OCI-LY7 (cell line): ENCODE results near the gene EIF1B.

ENCODE experiments used
- EZH2phosphoT487 ChIP-seq: fragments of 200-600 bp; sonication (generic); IDR thresholded peaks from 2 replicates; pipeline ENCODE4 v1.6.1; 2018; ENCODE audit warnings: low read depth, borderline replicate concordance, mild to moderate bottlenecking, mixed run types, antibody characterized with exemption, low read length, moderate library complexity, mixed read lengths
- TF ChIP-seq, protein P1 (sequence below): fragments of 200-600 bp; sonication (generic); conservative IDR thresholded peaks from 2 replicates; pipeline ENCODE4 v1.5.1; 2014; ENCODE audit warnings: mild to moderate bottlenecking, antibody characterized with exemption, low read length, moderate library complexity, mixed read lengths

DNA sequence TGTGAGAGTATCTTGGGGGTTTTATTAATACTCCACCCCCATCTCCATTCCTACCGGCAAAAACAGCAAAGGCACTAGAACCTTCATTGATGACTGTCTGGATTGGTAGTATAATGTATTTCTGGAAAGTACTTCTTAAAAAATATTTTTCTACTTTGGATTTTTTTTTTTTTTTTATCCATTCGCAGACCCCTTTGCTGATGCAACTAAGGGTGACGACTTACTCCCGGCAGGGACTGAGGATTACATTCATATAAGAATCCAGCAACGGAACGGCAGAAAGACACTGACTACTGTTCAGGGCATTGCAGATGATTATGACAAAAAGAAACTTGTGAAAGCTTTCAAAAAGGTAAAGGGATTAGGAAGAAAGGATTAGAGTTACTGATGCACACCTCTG is 1.2 kb downstream of the EIF1B start:
- TF ChIP-seq, protein P1, sequence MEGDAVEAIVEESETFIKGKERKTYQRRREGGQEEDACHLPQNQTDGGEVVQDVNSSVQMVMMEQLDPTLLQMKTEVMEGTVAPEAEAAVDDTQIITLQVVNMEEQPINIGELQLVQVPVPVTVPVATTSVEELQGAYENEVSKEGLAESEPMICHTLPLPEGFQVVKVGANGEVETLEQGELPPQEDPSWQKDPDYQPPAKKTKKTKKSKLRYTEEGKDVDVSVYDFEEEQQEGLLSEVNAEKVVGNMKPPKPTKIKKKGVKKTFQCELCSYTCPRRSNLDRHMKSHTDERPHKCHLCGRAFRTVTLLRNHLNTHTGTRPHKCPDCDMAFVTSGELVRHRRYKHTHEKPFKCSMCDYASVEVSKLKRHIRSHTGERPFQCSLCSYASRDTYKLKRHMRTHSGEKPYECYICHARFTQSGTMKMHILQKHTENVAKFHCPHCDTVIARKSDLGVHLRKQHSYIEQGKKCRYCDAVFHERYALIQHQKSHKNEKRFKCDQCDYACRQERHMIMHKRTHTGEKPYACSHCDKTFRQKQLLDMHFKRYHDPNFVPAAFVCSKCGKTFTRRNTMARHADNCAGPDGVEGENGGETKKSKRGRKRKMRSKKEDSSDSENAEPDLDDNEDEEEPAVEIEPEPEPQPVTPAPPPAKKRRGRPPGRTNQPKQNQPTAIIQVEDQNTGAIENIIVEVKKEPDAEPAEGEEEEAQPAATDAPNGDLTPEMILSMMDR, result no peak
- no peak for TF ChIP-seq EZH2phosphoT487
